ENCODE measurements around the gene PTPRN2. TPM values are rescaled to one million over a fixed set of nuclear protein-coding genes. Genes with fewer than 3 reads are reported as not detected.
A peak's percentile ranks its signal among the peaks of the same experiment; 100 is the strongest.

The PTPRN2 gene
- total and polyA plus RNA-seq, 7 donors: 3.2 to 7.1 (median 5.5) TPM

- peak; percentile 40 for DNase-seq
- no peaks in the 10 kb centered on the region for H3K27me3 ChIP-seq
- no peak overlapping the region for H3K4me3 ChIP-seq
- H3K36me3 ChIP-seq: peaks cover 0 to 11% (median 0%) of the 10 kb centered on the region in 4 donors
- WGBS, 2 donors: 95% methylated on average over 22 of the region's 22 CpGs
- H3K27ac ChIP-seq: no peak overlapping the region
- intact Hi-C loops (cut with DNase I): no loop called here
- H3K9me3 ChIP-seq: no peaks in the 10 kb centered on the region
- H3K4me1 ChIP-seq: no peaks in the 10 kb centered on the region
- TF ChIP-seq POLR2A (IDR thresholded peaks at IDR 0.05) (no peak), EP300 (IDR thresholded peaks at IDR 0.05) (no peak), CTCF (IDR thresholded peaks at IDR 0.05) (no peak), POLR2AphosphoS5 (IDR thresholded peaks at IDR 0.05) (no peak)
Measured at GRCh38 chr7:157549612-157550299, 1037.9 kb downstream of the PTPRN2 start.

DNA sequence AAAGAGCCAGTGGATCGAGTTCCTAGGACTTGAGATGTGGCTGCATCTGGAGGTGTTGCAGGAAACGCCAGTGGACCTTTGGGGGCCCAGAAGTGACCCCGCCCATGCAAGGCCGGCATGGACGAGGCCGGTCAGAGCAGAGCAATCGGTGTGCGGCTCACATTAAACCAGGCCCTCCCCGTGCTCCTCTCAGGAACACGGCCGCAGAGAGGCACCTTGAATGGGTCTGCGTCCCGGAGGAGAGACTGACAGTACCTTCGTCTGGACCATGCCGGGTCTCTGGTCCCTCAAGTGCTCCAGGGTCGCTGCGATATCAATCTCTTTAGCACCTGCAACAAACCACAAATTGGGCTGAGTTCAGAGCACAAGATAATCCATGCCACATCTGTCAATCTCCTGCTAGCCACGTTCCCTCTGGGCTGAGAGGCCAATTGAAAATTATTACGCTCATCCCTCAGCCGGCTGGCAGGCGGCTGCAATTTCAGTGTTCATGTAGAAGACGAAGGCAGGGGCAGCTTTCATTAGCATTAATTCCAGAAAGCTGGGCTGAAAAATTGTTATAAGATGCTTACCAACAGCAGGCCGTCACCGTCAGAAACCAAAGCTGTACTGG, 1038.8 kb downstream of the PTPRN2 start:
- peak; percentile 48 for DNase-seq
- no peak overlapping the region for H3K4me3 ChIP-seq
- no peak for TF ChIP-seq POLR2A (IDR thresholded peaks at IDR 0.05)
- TF ChIP-seq CTCF (IDR thresholded peaks at IDR 0.05): no peak
- TF ChIP-seq EP300 (IDR thresholded peaks at IDR 0.05): no peak
- TF ChIP-seq POLR2AphosphoS5 (IDR thresholded peaks at IDR 0.05): no peak
- no peaks in the 10 kb centered on the region for H3K27me3 ChIP-seq
- intact Hi-C loops (cut with DNase I): no loop called here
- peaks cover 0 to 11% (median 0%) of the 10 kb centered on the region in 4 donors for H3K36me3 ChIP-seq
- H3K27ac ChIP-seq: no peak overlapping the region
- no peaks in the 10 kb centered on the region for H3K9me3 ChIP-seq
- 93 to 94% methylated on average over 24 of the region's 24 CpGs for WGBS, 2 donors
- H3K4me1 ChIP-seq: no peaks in the 10 kb centered on the region

- H3K4me3 ChIP-seq: no peak overlapping the region
- intact Hi-C loops (cut with DNase I): no loop called here
- H3K27me3 ChIP-seq: no peaks in the 10 kb centered on the region
- no peaks in the 10 kb centered on the region for H3K9me3 ChIP-seq
- WGBS, 2 donors: 93 to 94% methylated on average over 23 of the region's 23 CpGs
- no peak for TF ChIP-seq CTCF (IDR thresholded peaks at IDR 0.05)
- TF ChIP-seq POLR2A (IDR thresholded peaks at IDR 0.05): no peak
- no peak for TF ChIP-seq POLR2AphosphoS5 (IDR thresholded peaks at IDR 0.05)
- TF ChIP-seq EP300 (IDR thresholded peaks at IDR 0.05): no peak
- DNase-seq: peak; percentile 48
- H3K4me1 ChIP-seq: no peaks in the 10 kb centered on the region
- no peak overlapping the region for H3K27ac ChIP-seq
- peaks cover 0 to 11% (median 0%) of the 10 kb centered on the region in 4 donors for H3K36me3 ChIP-seq
Measured at GRCh38 chr7:157547611-157548010, 1040.0 kb downstream of the PTPRN2 start.

DNA sequence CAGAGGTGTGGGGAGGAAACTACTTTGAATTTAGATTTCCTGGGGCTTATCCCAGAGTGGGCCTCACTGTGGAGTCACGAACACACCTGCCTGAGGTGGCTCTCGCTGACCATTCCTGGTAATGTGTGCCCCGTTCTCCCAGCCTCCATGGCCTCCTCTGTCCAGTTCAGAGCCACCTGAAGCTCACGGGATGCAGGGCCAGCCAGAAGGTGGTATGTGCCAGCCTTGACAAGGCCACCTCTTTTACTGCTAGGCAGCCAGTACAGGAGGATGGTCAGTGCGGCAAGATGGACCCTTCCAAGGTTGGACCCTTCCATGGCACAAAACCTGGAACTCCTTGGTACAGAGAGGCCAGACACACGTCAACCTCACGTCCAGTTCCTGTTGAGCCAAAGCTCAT, 1040.5 kb downstream of the PTPRN2 start:
- no peak for DNase-seq
- Histone ChIP-seq H3K9me3 (no peaks in the 10 kb centered on the region), H3K27me3 (no peaks in the 10 kb centered on the region), H3K4me3 (no peak overlapping the region), H3K27ac (no peak overlapping the region), H3K36me3 (peaks cover 0 to 11% (median 0%) of the 10 kb centered on the region in 4 donors), H3K4me1 (no peaks in the 10 kb centered on the region)
- WGBS, 2 donors: 79 to 93% methylated on average over 7 of the region's 7 CpGs
- no peak for TF ChIP-seq EP300 (IDR thresholded peaks at IDR 0.05)
- intact Hi-C loops (cut with DNase I): no loop called here

DNA sequence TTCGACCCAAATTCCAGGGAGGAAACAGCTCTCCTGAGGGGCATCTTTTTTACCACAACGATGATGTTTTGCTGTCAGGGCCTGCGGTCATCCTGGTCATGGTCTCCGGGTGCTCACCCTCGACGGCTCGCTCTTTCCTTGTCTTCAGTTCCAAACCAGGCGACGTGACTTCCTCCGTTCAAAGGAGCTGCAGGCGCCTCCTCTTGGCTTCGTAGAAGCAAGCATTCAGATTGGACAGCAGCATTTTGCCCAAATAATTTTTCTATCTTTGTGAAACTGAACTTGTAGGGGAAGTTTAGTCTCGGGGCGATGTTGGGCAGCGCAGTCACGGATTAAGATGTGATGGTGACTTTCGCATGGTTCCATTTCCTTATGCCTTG, 1042.0 kb downstream of the PTPRN2 start:
- DNase-seq: peak; percentile 39

More for the DNA sequence above, 1042.0 kb downstream of the PTPRN2 start:
- Histone ChIP-seq H3K4me1 (no peaks in the 10 kb centered on the region), H3K27me3 (no peaks in the 10 kb centered on the region), H3K36me3 (peaks cover 0 to 11% (median 0%) of the 10 kb centered on the region in 4 donors), H3K4me3 (no peak overlapping the region), H3K9me3 (no peaks in the 10 kb centered on the region), H3K27ac (no peak overlapping the region)
- intact Hi-C loops (cut with DNase I): no loop called here
- TF ChIP-seq EP300 (IDR thresholded peaks at IDR 0.05) (no peak), CTCF (IDR thresholded peaks at IDR 0.05) (no peak)
- WGBS, 2 donors: 93 to 94% methylated on average over 17 of the region's 17 CpGs

All from sigmoid colon (tissue), 7 donors.